Endothelial cell (in vitro differentiated cells): Measurements from ENCODE around the gene ARHGAP29. TPM values are rescaled to one million over a fixed set of nuclear protein-coding genes. Genes with fewer than 3 reads are reported as not detected.
A peak's percentile ranks its signal among the peaks of the same experiment; 100 is the strongest.

Experiments used
- DNase-seq: peaks from one replicate; pipeline ENCODE4 v3.0.0; 2021; ENCODE audit warnings: low spot score
- H3K27ac Mint-ChIP-seq: one replicate; pipeline ENCODE4 v1.8.0; 2021; ENCODE audit warnings: mixed read lengths, inconsistent platforms; ENCODE audit not compliant: unreplicated experiment
- H3K27me3 Mint-ChIP-seq: one replicate; pipeline ENCODE4 v1.8.0; 2021; ENCODE audit warnings: mild to moderate bottlenecking, moderate library complexity, mixed read lengths, inconsistent platforms; ENCODE audit not compliant: unreplicated experiment
- H3K36me3 Mint-ChIP-seq: one replicate; pipeline ENCODE4 v1.8.0; 2021; ENCODE audit warnings: mild to moderate bottlenecking, low read depth, mixed read lengths, inconsistent platforms; ENCODE audit not compliant: unreplicated experiment
- H3K4me1 Mint-ChIP-seq: one replicate; pipeline ENCODE4 v1.8.0; 2021; ENCODE audit warnings: mild to moderate bottlenecking, mixed read lengths, inconsistent platforms; ENCODE audit not compliant: unreplicated experiment
- H3K4me3 Mint-ChIP-seq: one replicate; pipeline ENCODE4 v1.8.0; 2021; ENCODE audit warnings: mild to moderate bottlenecking, mixed read lengths, inconsistent platforms; ENCODE audit not compliant: unreplicated experiment
- H3K9me3 Mint-ChIP-seq: one replicate; pipeline ENCODE4 v1.8.0; 2021; ENCODE audit warnings: mixed read lengths, inconsistent platforms; ENCODE audit not compliant: unreplicated experiment
- CTCF ChIP-seq: fragments of 200-600 bp; sonication (generic); IDR thresholded peaks from one replicate; pipeline ENCODE4 v1.5.0; 2021; ENCODE audit warnings: antibody characterized with exemption; ENCODE audit not compliant: unreplicated experiment
- total RNA-seq: library from RNA; stranded (reverse); fragmentation: NEBNext Ultra II Directional; extraction: Animal tissue kit (Norgen Biotek cat#: 25700); gene quantifications from one replicate; pipeline ENCODE4 v1.2.1, GENCODE V29; 2021; ENCODE audit not compliant: unreplicated experiment

The ARHGAP29 gene
- total RNA-seq, 1 donor from 2014 or later = 276 TPM

DNA sequence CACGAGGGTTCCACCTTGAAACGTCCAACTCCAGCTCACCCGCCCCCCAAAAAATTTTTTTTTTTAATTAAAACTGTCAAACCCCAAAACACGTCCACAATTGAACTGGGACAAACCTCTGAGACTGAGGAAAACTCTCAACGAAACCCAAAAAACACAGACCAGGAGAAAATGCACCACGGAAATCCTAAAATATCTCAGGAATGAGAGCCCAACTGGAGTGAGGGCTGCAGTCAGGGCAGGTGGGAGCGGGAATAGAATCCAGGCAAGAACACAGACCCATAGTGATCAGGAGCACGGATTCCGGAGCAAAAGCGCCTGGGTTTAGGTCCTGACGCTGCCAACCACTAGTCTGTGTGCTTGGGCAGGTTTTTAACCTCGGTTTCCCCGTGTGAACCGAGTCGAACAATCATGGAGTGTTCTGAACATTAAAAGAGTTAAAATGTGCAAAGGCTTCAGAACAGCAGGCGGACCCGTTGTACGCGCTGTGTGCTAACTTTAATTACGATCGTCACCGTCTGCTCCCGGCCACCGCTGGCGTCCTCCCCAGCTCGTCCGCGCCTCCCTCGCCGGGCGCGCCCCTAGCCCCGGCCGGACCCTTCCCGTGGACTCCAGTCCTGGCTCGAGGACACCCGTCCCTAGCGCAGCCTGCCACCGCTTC, 624 bp downstream of the ARHGAP29 start:
- DNase-seq = no peak
- Mint-ChIP-seq H3K27me3 (peaks cover 11% of the 10 kb centered on the region), H3K27ac (peak overlapping the region; percentile 90), H3K4me3 (peak overlapping the region; percentile 99), H3K36me3 (peaks cover 21% of the 10 kb centered on the region), H3K4me1 (peaks cover 63% of the 10 kb centered on the region), H3K9me3 (no peaks in the 10 kb centered on the region)
- no peak for TF ChIP-seq CTCF

DNA sequence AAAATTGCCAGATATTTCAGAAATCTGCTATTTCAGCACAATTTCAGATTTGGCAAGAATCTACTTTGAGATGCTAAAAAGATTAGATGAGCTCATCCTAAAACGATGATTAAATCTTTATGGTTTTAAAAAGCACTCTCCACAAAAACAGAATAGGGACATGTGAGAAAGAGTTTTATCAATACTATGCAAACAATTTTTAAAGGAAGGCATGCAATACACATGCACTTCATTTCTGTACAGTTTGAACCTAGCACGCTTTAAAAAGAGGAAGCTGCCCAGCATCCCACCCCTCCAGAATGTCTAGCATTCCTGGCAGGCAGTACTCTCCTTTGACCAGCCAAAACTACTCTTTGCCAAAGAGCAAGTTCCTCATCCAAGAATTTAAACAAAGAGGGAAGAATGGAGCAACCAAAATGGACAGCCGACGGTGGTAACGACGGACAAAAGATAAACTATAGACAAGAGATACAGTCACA, 1.3 kb downstream of the ARHGAP29 start:
- TF ChIP-seq CTCF = no peak
- Mint-ChIP-seq H3K36me3 (peaks cover 21% of the 10 kb centered on the region), H3K27ac (peak overlapping the region; percentile 90), H3K4me1 (peaks cover 66% of the 10 kb centered on the region), H3K9me3 (no peaks in the 10 kb centered on the region), H3K4me3 (peak overlapping the region; percentile 99), H3K27me3 (peaks cover 11% of the 10 kb centered on the region)
- DNase-seq = no peak

DNA sequence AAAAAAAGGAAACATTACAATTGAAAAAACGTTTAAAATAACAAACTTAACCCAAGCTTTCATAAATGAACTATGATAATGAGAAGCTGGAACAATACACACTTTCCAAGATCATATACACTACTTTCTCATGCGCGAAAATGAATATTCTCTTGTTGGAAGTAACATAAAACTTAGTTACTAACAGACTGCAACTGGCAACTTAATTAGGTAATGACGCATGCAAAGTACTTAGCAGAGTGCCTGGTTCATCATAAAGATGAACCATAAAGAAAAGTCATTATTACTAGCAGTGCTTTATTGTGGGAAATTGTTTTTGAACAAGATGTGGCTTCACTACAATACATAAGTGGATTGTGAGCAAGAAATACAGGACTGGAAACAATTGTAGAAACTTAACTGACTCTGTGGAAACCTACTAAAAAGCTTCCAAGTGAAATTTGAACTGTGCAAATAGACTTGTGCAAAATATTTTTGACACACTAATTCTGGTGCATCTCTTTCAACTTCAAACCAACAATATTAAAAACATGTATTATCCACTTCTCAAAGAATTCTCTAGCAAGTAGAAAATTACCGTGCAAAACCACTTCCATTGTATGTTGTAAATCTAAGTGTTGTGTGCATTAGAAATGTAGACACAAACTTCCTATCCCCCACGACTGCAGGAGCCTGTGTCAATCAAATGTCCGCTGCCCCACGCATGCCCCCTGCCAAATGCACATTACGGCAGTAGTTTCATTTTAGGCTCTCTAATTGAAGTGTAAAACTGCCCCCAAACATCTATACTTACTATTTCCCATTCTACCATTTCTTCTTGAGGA, 2.0 kb downstream of the ARHGAP29 start:
- Mint-ChIP-seq H3K27ac (peak overlapping the region; percentile 90), H3K36me3 (peaks cover 21% of the 10 kb centered on the region), H3K4me3 (peak overlapping the region; percentile 99), H3K27me3 (peaks cover 11% of the 10 kb centered on the region), H3K9me3 (no peaks in the 10 kb centered on the region), H3K4me1 (peaks cover 60% of the 10 kb centered on the region)
- DNase-seq = no peak
- TF ChIP-seq CTCF = no peak

DNA sequence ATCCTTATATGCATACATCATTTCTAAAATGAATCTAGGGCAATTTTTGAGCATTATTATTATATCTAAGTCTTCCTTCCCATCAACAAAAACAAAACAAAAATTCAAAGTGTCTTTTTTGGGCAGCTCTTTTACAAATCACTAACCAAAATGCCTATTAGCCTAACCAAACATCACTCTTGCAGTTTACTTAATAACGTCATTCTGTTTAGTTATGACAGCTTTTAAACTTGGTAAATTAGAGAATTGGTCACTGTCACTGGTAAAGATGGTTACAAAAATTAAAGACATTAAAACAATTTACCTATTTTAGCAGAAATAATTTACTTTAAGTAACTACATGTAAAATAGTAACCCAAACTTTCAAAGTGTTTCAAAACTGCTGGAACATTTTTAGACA, 2.8 kb downstream of the ARHGAP29 start:
- Mint-ChIP-seq H3K27ac (no peak overlapping the region), H3K9me3 (no peaks in the 10 kb centered on the region), H3K4me3 (peak overlapping the region; percentile 99), H3K27me3 (peaks cover 11% of the 10 kb centered on the region), H3K36me3 (peaks cover 21% of the 10 kb centered on the region), H3K4me1 (peaks cover 54% of the 10 kb centered on the region)
- no peak for DNase-seq
- TF ChIP-seq CTCF = no peak

GRCh38 chr1:94231746-94232145, 5.6 kb downstream of the ARHGAP29 start:
- H3K9me3 Mint-ChIP-seq = no peaks in the 10 kb centered on the region
- peak overlapping the region; percentile 66 for H3K4me3 Mint-ChIP-seq
- H3K36me3 Mint-ChIP-seq = peaks cover 16% of the 10 kb centered on the region
- no peak for DNase-seq
- no peak for TF ChIP-seq CTCF
- H3K27me3 Mint-ChIP-seq = peaks cover 3% of the 10 kb centered on the region
- peaks cover 52% of the 10 kb centered on the region for H3K4me1 Mint-ChIP-seq
- H3K27ac Mint-ChIP-seq = no peak overlapping the region
